HEK293 (cell line): ENCODE measurements around the gene MRGPRE.

ENCODE experiments used
- CTCF ChIA-PET: fragments of 350-600 bp; formaldehyde crosslinking; extraction: SDS; loops from one replicate; lab custom pipeline; 2021; ENCODE audit warnings: antibody characterized with exemption; lab: Yijun Ruan, JAX
- POLR2A ChIA-PET: fragments of 300-600 bp; formaldehyde crosslinking; extraction: SDS; loops from one replicate; lab custom pipeline; 2020; ENCODE audit warnings: antibody characterized with exemption, inconsistent platforms; lab: Yijun Ruan, JAX
- H3K27ac ChIP-seq: fragments of 200-500 bp; sonication (Bioruptor generic); 2 replicates; pipeline ENCODE4 v1.5.1; 2014; ENCODE audit warnings: low read depth, low read length, control low read depth, inconsistent platforms; ENCODE audit errors: extremely low read depth
- H3K36me3 ChIP-seq, 2 experiments: fragments of 200-500 bp in 1 of 2; sonication (Bioruptor generic) in 1 of 2; 1 replicate in 1 of 2; 2 replicates in 1 of 2; pipeline ENCODE4 v1.5.1; 2014 to 2017; ENCODE audit warnings: inconsistent platforms in 2 of 2, low read length in 2 of 2; ENCODE audit not compliant: control insufficient read depth in 2 of 2, insufficient read depth in 1 of 2
- H3K4me1 ChIP-seq: fragments of 200-500 bp; sonication (Bioruptor generic); 2 replicates; pipeline ENCODE4 v1.5.1; 2014; ENCODE audit warnings: mild to moderate bottlenecking, low read length, inconsistent platforms; ENCODE audit not compliant: control insufficient read depth, insufficient read depth
- H3K4me3 ChIP-seq: 2 replicates; pipeline ENCODE4 v1.5.1; 2011; ENCODE audit warnings: low read depth, mild to moderate bottlenecking, control low read depth, low read length, moderate library complexity
- H3K9me3 ChIP-seq: fragments of 200-500 bp; sonication (Bioruptor generic); 2 replicates; pipeline ENCODE4 v1.5.1; 2014; ENCODE audit warnings: low read depth, low read length, inconsistent platforms; ENCODE audit not compliant: control insufficient read depth, insufficient read depth
- BCL11A ChIP-seq: fragments of 450-650 bp; formaldehyde crosslinking; IDR thresholded peaks from 2 replicates; pipeline ENCODE4 v1.5.1; 2016; ENCODE audit warnings: low read depth, missing biosample characterization, missing genetic modification characterization
- HOXD13 ChIP-seq: sonication (generic); formaldehyde crosslinking; IDR thresholded peaks from 2 replicates; pipeline ENCODE4 v1.8.0; 2022; ENCODE audit warnings: missing genetic modification reagents, borderline replicate concordance
- KLF16 ChIP-seq: fragments of 450-650 bp; formaldehyde crosslinking; IDR thresholded peaks from 2 replicates; pipeline ENCODE4 v1.5.1; 2017; ENCODE audit warnings: missing biosample characterization, missing genetic modification characterization
- PRDM1 ChIP-seq: fragments of 450-650 bp; formaldehyde crosslinking; IDR thresholded peaks from 2 replicates; pipeline ENCODE4; 2016; ENCODE audit warnings: missing biosample characterization, missing genetic modification characterization
- SCRT1 ChIP-seq: fragments of 450-650 bp; formaldehyde crosslinking; IDR thresholded peaks from 2 replicates; pipeline ENCODE4 v1.5.1; 2016; ENCODE audit warnings: missing biosample characterization, missing genetic modification characterization, borderline replicate concordance
- YY2 ChIP-seq: fragments of 450-650 bp; formaldehyde crosslinking; IDR thresholded peaks from 2 replicates; pipeline ENCODE4 v1.5.1; 2016; ENCODE audit warnings: missing biosample characterization, missing genetic modification characterization
- ZIC2 ChIP-seq: fragments of 450-650 bp; formaldehyde crosslinking; IDR thresholded peaks from 2 replicates; pipeline ENCODE4 v1.5.1; 2016; ENCODE audit warnings: missing biosample characterization, missing genetic modification characterization
- ZNF10 ChIP-seq: fragments of 450-650 bp; formaldehyde crosslinking; IDR thresholded peaks from 2 replicates; pipeline ENCODE4 v1.5.1; 2017; ENCODE audit warnings: missing biosample characterization, missing genetic modification characterization
- ZNF335 ChIP-seq: fragments of 450-650 bp; formaldehyde crosslinking; conservative IDR thresholded peaks from 2 replicates; pipeline ENCODE4 v1.5.1; 2016; ENCODE audit warnings: missing biosample characterization, missing genetic modification characterization
- ZNF394 ChIP-seq: fragments of 450-650 bp; formaldehyde crosslinking; IDR thresholded peaks from 2 replicates; pipeline ENCODE4 v1.5.1; 2016; ENCODE audit warnings: missing biosample characterization, missing genetic modification characterization, mild to moderate bottlenecking, moderate library complexity, borderline replicate concordance
- ZNF529 ChIP-seq: fragments of 450-650 bp; formaldehyde crosslinking; IDR thresholded peaks from 2 replicates; pipeline ENCODE4 v1.5.1; 2017; ENCODE audit warnings: missing genetic modification characterization, missing biosample characterization; ENCODE audit not compliant: insufficient replicate concordance
- ZNF626 ChIP-seq: fragments of 450-650 bp; sonication (Bioruptor Pico); formaldehyde crosslinking; IDR thresholded peaks from 2 replicates; pipeline ENCODE4 v1.5.1; 2018; ENCODE audit warnings: missing biosample characterization, missing genetic modification characterization, inconsistent platforms
- ZNF654 ChIP-seq: fragments of 450-650 bp; formaldehyde crosslinking; IDR thresholded peaks from 2 replicates; pipeline ENCODE4 v1.5.1; 2016; ENCODE audit warnings: low read depth, missing biosample characterization, missing genetic modification characterization
- ZNF664 ChIP-seq: fragments of 450-650 bp; formaldehyde crosslinking; IDR thresholded peaks from 2 replicates; pipeline ENCODE4 v1.5.1; 2016; ENCODE audit warnings: missing biosample characterization, missing genetic modification characterization
- ZNF670 ChIP-seq: fragments of 450-650 bp; formaldehyde crosslinking; IDR thresholded peaks from 2 replicates; pipeline ENCODE4 v1.5.1; 2016; ENCODE audit warnings: missing biosample characterization, missing genetic modification characterization, low read depth
- ZNF76 ChIP-seq: fragments of 450-650 bp; formaldehyde crosslinking; IDR thresholded peaks from 2 replicates; pipeline ENCODE4; 2016; ENCODE audit warnings: low read depth, missing biosample characterization, missing genetic modification characterization, borderline replicate concordance
- ZNF768 ChIP-seq: fragments of 450-650 bp; formaldehyde crosslinking; IDR thresholded peaks from 2 replicates; pipeline ENCODE4 v1.5.1; 2018; ENCODE audit warnings: missing biosample characterization, mild to moderate bottlenecking, missing genetic modification characterization
- ZNF830 ChIP-seq: fragments of 450-650 bp; IDR thresholded peaks from 2 replicates; pipeline ENCODE4 v1.5.0; 2018; ENCODE audit warnings: missing biosample characterization, missing genetic modification characterization, low read depth, mild to moderate bottlenecking, moderate library complexity
- TF ChIP-seq, protein P1 (sequence below): fragments of 450-650 bp; formaldehyde crosslinking; IDR thresholded peaks from 2 replicates; pipeline ENCODE4 v1.5.1; 2016; ENCODE audit warnings: missing biosample characterization, missing genetic modification characterization
- TF ChIP-seq, protein P2 (sequence below): fragments of 450-650 bp; formaldehyde crosslinking; IDR thresholded peaks from 2 replicates; pipeline ENCODE4 v1.5.1; 2016; ENCODE audit warnings: missing biosample characterization, missing genetic modification characterization

Gene MRGPRE

DNA sequence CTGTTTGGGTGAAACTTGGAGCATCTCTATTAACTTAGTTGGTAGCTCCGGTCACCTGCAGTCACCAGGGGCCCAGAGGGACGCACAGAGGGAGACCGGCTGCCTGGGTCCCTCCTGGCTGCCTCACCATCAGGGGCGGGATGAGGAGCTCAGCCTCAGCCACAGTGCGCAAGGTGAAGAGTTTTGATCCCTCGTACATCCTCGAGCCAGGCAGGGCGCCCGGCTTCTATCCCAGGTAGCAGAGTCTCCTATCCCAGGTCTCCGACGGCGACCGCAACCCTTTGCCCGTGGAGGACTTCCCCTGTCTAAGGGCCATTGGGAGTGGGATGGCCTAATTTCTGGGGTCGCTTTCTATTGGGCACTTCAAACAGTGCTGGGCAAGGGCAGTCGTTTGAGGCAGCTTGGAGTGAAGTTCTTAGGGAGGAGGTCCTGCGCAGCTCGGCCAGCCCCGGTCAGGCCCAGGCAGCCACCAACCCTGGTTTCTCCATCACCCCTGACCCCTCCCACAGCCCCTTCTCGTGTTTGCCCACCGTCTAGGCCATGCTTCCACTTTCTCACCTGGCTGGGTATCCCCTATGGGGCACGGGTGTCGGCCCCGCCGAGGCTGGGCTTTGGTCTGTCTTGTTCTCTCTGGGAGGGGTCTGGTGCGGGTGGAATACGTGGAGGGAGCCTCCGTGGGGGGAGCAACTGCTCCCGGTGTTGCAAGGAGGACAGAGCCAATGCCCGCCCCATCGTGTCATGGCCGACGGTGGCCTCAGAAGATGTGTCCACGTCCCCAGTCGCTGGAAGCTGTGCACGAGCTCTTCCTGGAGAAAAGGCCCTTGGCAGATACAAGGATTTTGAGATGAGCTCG, 10.0 kb downstream of the MRGPRE start (continued):
- no peak for TF ChIP-seq ZNF664 (tag by site-specific recombination)
- TF ChIP-seq, protein P1, sequence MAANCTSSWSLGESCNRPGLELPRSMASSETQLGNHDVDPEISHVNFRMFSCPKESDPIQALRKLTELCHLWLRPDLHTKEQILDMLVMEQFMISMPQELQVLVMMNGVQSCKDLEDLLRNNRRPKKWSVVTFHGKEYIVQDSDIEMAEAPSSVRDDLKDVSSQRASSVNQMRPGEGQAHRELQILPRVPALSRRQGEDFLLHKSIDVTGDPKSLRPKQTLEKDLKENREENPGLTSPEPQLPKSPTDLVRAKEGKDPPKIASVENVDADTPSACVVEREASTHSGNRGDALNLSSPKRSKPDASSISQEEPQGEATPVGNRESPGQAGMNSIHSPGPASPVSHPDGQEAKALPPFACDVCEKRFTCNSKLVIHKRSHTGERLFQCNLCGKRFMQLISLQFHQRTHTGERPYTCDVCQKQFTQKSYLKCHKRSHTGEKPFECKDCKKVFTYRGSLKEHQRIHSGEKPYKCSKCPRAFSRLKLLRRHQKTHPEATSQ (tag by site-specific recombination), result no peak
- TF ChIP-seq ZNF10 (tag by site-specific recombination), result no peak
- no peak for TF ChIP-seq ZNF394 (tag by site-specific recombination)
- no peak for TF ChIP-seq KLF16 (tag by site-specific recombination)
- no peak for TF ChIP-seq BCL11A (tag by site-specific recombination)
- no peak for TF ChIP-seq SCRT1 (tag by site-specific recombination)
- TF ChIP-seq ZNF626 (tag by site-specific recombination), result no peak
- TF ChIP-seq ZNF335, result no peak
- TF ChIP-seq YY2 (tag by site-specific recombination), result no peak
- TF ChIP-seq ZNF654, result no peak

DNA sequence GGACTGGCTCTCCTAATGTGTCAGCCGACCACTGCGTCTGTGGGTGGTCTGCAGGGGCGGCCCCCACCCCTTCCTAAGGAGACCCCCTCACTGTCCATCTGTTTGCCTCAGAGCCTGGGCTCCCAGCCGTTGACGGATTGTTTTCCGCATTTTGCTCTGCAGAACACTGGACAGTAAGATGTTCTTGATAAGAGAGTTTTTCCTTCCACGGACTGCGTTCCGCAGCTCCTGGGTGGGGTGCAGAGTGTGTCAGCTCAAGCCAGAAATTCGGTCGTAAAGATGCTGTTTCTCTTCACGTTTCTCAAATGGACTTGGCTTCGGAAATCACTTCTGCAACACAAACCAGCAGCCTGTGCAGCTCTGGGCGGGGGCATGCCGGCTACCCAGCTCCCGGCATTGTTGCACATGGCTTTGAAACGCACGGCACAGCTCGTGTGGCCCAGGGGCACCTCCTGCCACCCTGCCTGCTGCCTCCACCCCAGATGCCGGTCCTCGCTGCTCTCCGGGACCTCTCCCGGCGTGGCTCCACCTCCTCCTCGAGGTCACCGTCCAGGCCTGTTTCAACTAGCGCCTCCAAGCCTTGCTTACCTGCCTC, 10.7 kb downstream of the MRGPRE start:
- Histone ChIP-seq H3K36me3 (no peaks in the 10 kb centered on the region), H3K4me1 (no peaks in the 10 kb centered on the region), H3K9me3 (no peaks in the 10 kb centered on the region), H3K4me3 (no peak overlapping the region), H3K27ac (no peak overlapping the region)
- ChIA-PET POLR2A (no interaction called here), CTCF (interaction anchor here (0.6 kb wide), 1 partner anchor 119 kb away, joined by 3 read pairs; no protein-coding TSS in a partner anchor)
- TF ChIP-seq PRDM1 (tag by site-specific recombination) (no peak), ZNF76 (tag by site-specific recombination) (no peak)

DNA sequence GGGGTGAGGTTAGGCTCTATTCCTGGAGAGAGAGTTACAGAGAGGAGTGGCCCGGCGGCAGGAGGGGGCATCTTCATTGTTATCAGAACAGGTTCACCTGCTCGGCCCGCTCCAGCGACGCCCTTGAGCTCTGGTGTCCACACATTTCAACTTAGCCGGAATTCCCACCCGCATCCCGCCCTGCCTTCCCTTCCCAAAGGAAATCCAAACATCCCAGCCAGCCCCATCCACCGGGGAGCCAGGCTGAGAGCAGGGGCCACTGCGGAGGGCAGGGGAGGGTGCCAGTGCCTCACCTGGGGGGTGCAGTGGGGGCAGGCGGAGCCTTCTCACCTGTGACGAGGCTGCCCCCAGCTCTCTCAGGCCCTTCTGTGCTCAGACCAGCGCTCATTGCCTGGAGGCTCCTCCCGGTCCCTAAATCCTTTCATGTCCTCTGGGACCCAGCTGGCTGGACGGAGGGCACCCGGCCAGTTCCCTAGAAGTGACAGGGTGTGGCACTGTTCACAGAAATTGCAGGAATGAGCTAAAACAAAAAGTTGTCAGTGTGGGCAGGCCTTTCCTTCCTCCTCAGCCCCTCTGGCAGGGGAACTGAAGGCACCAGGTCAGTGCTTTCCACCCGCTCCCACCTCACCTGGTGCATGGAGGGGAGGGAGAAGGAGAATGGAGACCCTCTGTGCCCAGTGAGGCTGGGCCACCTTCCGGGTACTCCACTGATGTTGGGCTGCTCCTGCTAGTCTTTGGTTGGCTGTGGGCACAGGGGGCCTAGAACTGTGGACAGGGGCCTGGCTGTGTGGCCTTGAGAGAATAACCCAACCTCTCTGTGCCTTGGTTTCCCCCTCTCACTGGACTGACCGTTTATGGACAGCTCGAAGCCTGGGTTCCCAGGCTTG, 11.5 kb downstream of the MRGPRE start:
- no peaks in the 10 kb centered on the region for H3K4me1 ChIP-seq
- no peak overlapping the region for H3K4me3 ChIP-seq
- H3K36me3 ChIP-seq, result no peaks in the 10 kb centered on the region
- CTCF ChIA-PET, result interaction anchor here (0.6 to 0.8 kb wide), 3 partner anchors 9 to 197 kb away, joined by 3 read pairs; no protein-coding TSS in a partner anchor
- TF ChIP-seq ZNF768 (0 out of 2 replicates have a peak, but pooled peaks have one; percentile 40), ZNF830 (tag by site-specific recombination) (no peak)
- TF ChIP-seq, all 188 proteins: peak for 1
- Histone ChIP-seq H3K9me3 (no peaks in the 10 kb centered on the region), H3K27ac (no peak overlapping the region)
- POLR2A ChIA-PET, result no interaction called here

DNA sequence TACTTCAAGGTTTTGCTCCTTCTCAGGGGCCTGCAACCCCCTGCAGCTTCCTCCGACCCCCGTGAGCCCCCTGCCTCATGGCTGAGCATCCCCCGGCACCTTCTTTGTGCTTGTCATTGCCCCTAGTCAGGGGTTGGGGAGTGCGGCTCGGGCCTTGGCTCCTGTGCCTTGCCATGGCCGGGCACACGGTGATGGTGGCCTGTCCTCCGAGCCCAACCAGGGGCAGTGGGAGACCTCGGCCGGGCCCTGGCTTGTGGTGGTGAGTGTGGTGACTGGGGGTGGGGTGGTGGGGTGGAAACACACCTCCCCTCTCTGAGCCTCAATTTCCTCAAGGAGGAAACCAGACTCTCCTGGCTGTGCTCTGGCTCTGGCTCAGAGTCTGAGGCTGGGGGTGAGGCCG, 12.1 kb downstream of the MRGPRE start:
- no peaks in the 10 kb centered on the region for H3K4me1 ChIP-seq
- no peaks in the 10 kb centered on the region for H3K9me3 ChIP-seq
- ChIA-PET CTCF (interaction anchor here (0.7 to 0.8 kb wide), 2 partner anchors 10 to 196 kb away, joined by 3 read pairs; no protein-coding TSS in a partner anchor), POLR2A (no interaction called here)
- TF ChIP-seq ZNF529 (tag by site-specific recombination), result no peak
- no peak for TF ChIP-seq HOXD13
- TF ChIP-seq ZIC2, result no peak
- TF ChIP-seq ZNF670 (tag by site-specific recombination), result no peak
- TF ChIP-seq, protein P2, sequence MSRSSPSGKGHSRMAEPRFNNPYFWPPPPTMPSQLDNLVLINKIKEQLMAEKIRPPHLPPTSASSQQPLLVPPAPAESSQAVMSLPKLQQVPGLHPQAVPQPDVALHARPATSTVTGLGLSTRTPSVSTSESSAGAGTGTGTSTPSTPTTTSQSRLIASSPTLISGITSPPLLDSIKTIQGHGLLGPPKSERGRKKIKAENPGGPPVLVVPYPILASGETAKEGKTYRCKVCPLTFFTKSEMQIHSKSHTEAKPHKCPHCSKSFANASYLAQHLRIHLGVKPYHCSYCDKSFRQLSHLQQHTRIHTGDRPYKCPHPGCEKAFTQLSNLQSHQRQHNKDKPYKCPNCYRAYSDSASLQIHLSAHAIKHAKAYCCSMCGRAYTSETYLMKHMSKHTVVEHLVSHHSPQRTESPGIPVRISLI, result no peak
- H3K36me3 ChIP-seq, result no peaks in the 10 kb centered on the region
- H3K4me3 ChIP-seq, result no peak overlapping the region
- H3K27ac ChIP-seq, result no peak overlapping the region
